GM23338 (cell line): ENCODE data around the gene IGFL4. TPM values are rescaled to one million over a fixed set of nuclear protein-coding genes. Genes with fewer than 3 reads are reported as not detected.

Experiments used
- ATAC-seq: fragments of 200-7000 bp; cut with Tn5 transposase; 3 replicates; pipeline ENCODE4 v1.9.1; 2020
- DNase-seq: peaks from one replicate; pipeline ENCODE4 v3.0.0-alpha.2; 2015; ENCODE audit warnings: low spot score
- H2AFZ ChIP-seq: fragments of 200-600 bp; sonication (generic); 2 replicates; pipeline ENCODE4 v1.8.0; 2016; ENCODE audit warnings: antibody characterized with exemption, mild to moderate bottlenecking, moderate library complexity
- H3F3A ChIP-seq: fragments of 200-600 bp; sonication (generic); replicated peaks from 2 replicates; pipeline ENCODE4 v1.8.0; 2017; ENCODE audit warnings: antibody characterized with exemption, mixed run types, low read depth
- H3K27ac ChIP-seq: fragments of 200-600 bp; sonication (generic); 2 replicates; pipeline ENCODE4 v1.6.1; 2016; ENCODE audit warnings: low read depth
- H3K27me3 ChIP-seq: fragments of 200-600 bp; sonication (generic); 2 replicates; pipeline ENCODE4 v1.8.0; 2016; ENCODE audit warnings: mild to moderate bottlenecking, mixed run types, moderate library complexity; ENCODE audit not compliant: insufficient read depth
- H3K36me3 ChIP-seq: fragments of 200-600 bp; sonication (generic); 2 replicates; pipeline ENCODE4 v1.8.0; 2016; ENCODE audit warnings: mild to moderate bottlenecking; ENCODE audit not compliant: insufficient read depth
- H3K4me1 ChIP-seq: fragments of 200-600 bp; sonication (generic); 2 replicates; pipeline ENCODE4 v1.8.0; 2016; ENCODE audit warnings: mild to moderate bottlenecking, moderate library complexity; ENCODE audit not compliant: insufficient read depth
- H3K4me2 ChIP-seq: fragments of 200-600 bp; sonication (generic); 2 replicates; pipeline ENCODE4 v1.7.1; 2017; ENCODE audit warnings: mixed run types
- H3K4me3 ChIP-seq: fragments of 200-600 bp; sonication (generic); 2 replicates; pipeline ENCODE4 v1.6.1; 2016; ENCODE audit warnings: mixed run types
- H3K79me2 ChIP-seq: fragments of 200-600 bp; sonication (generic); replicated peaks from 2 replicates; pipeline ENCODE4 v1.8.0; 2017; ENCODE audit warnings: mild to moderate bottlenecking; ENCODE audit not compliant: insufficient read depth
- H3K9me2 ChIP-seq: fragments of 200-600 bp; sonication (generic); 2 replicates; pipeline ENCODE4 v1.8.0; 2017; ENCODE audit not compliant: insufficient read depth
- H4K20me1 ChIP-seq: fragments of 200-600 bp; sonication (generic); replicated peaks from 2 replicates; pipeline ENCODE4 v1.8.0; 2017; ENCODE audit warnings: mild to moderate bottlenecking; ENCODE audit not compliant: insufficient read depth
- H3K27ac Mint-ChIP-seq: 2 replicates; pipeline ENCODE4 v1.8.0; 2020; ENCODE audit warnings: inconsistent platforms, mild to moderate bottlenecking, moderate library complexity, mixed read lengths
- H3K27me3 Mint-ChIP-seq: 3 replicates; pipeline ENCODE4 v1.8.0; 2022; ENCODE audit warnings: low read depth, mild to moderate bottlenecking, moderate library complexity, mixed read lengths, inconsistent platforms; ENCODE audit not compliant: insufficient read depth, poor library complexity
- H3K36me3 Mint-ChIP-seq: 3 replicates; pipeline ENCODE4 v1.8.0; 2021; ENCODE audit warnings: low read depth, mild to moderate bottlenecking, inconsistent platforms, moderate library complexity, mixed read lengths
- H3K4me1 Mint-ChIP-seq: 3 replicates; pipeline ENCODE4 v1.8.0; 2020; ENCODE audit warnings: mild to moderate bottlenecking, inconsistent platforms, mixed read lengths
- H3K4me3 Mint-ChIP-seq: 3 replicates; pipeline ENCODE4 v1.8.0; 2021; ENCODE audit warnings: moderate library complexity, mild to moderate bottlenecking, inconsistent platforms, mixed read lengths
- H3K9me3 Mint-ChIP-seq: 3 replicates; pipeline ENCODE4 v1.8.0; 2020; ENCODE audit warnings: moderate library complexity, mild to moderate bottlenecking, inconsistent platforms, mixed read lengths
- CREB1 ChIP-seq: fragments of 250-450 bp; sonication (Bioruptor Pico); IDR thresholded peaks from 2 replicates; pipeline ENCODE4 v1.5.0; 2020; ENCODE audit warnings: low read depth, mild to moderate bottlenecking, moderate library complexity
- ETS1 ChIP-seq: IDR thresholded peaks from 2 replicates; pipeline ENCODE4 v1.6.1; 2016; ENCODE audit warnings: antibody characterized with exemption
- EZH2 ChIP-seq: fragments of 200-600 bp; sonication (generic); IDR thresholded peaks from one replicate; pipeline ENCODE4 v1.8.0; 2017; ENCODE audit warnings: antibody characterized with exemption, mild to moderate bottlenecking, low read depth; ENCODE audit not compliant: unreplicated experiment
- EZH2phosphoT487 ChIP-seq: fragments of 200-600 bp; sonication (generic); IDR thresholded peaks from one replicate; pipeline ENCODE4 v1.8.1; 2018; ENCODE audit warnings: antibody characterized with exemption; ENCODE audit not compliant: unreplicated experiment
- JUNB ChIP-seq: IDR thresholded peaks from one replicate; pipeline ENCODE4 v1.6.1; 2016; ENCODE audit warnings: antibody characterized with exemption; ENCODE audit not compliant: unreplicated experiment
- NANOG ChIP-seq: IDR thresholded peaks from 2 replicates; pipeline ENCODE4 v1.6.1; 2016; ENCODE audit warnings: antibody characterized with exemption, borderline replicate concordance
- ZNF331 ChIP-seq: fragments of 250-450 bp; sonication (Bioruptor Pico); IDR thresholded peaks from 2 replicates; pipeline ENCODE4 v1.5.0; 2020; ENCODE audit warnings: low read depth, mild to moderate bottlenecking, moderate library complexity
- polyA plus RNA-seq: library from polyadenylated mRNA; unstranded; fragments of >200 nt; fragmentation: Nextera tagmentation; extraction: Ambion mirVana; gene quantifications from 2 replicates; pipeline ENCODE4 v1.2.1, GENCODE V29; 2016
- total RNA-seq: library from RNA; depleted of rRNA; stranded (reverse); fragments of >200 nt; shearing (Covaris generic); gene quantifications from 2 replicates; pipeline ENCODE4 v1.2.3, GENCODE V29; 2014

Gene IGFL4
- total and polyA plus RNA-seq, 2 experiments from 2014 or later = 0.06 to 0.87 TPM

DNA sequence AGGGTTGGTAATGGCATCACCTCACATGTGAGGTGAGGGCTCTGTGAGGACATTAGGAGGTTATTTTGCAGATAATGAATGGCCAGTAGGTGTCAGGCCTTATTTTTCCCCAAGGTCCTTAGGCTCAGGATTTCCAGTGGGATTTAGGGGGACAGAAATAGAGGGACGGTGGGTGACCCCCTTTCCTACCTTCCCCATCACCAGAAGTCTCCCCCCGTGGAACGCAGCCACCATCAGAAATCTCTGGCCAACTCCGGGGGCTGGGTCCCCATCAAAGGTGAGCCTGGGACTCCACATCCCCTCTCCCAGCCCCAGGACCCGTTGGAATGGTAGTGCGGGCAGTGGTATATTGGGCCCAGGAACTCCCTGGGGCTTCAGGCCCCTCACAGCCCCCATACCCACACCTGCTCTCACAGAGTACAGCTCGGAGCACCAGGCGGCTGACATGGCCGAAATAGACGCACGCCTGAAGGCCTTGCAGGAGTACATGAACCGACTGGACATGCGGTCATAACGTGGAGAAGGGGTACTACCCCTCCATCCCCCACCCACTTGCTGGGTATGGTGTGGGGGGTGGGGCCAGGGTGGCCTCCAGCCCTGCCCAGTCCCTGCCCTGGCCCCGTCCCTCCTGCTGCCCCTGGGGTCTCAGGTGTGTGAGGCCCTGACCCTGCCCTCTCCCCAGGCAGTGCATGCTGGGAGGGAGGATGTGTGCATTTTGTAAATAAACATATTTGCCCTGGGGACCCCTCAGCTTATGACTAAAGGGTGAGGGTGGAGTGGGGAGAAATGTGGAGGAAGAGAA, 22.7 kb downstream of the IGFL4 start:
- DNase-seq (no peak), ATAC-seq (no peak)
- TF ChIP-seq ETS1 = no peak
- TF ChIP-seq EZH2phosphoT487 = no peak
- no peak for TF ChIP-seq EZH2
- TF ChIP-seq ZNF331 = no peak
- no peak for TF ChIP-seq NANOG
- H3K27me3 Mint-ChIP-seq = peaks cover 29% of the 10 kb centered on the region
- Histone ChIP-seq H3K4me1 (peaks cover 19% of the 10 kb centered on the region), H3K4me3 (no peak overlapping the region), H3F3A (no peaks in the 10 kb centered on the region), H3K27ac (no peak overlapping the region), H4K20me1 (peaks cover 7% of the 10 kb centered on the region), H3K4me2 (no peak overlapping the region), H3K36me3 (no peaks in the 10 kb centered on the region), H3K27me3 (peaks cover 30% of the 10 kb centered on the region), H3K79me2 (no peaks in the 10 kb centered on the region), H3K9me2 (no peaks in the 10 kb centered on the region), H2AFZ (no peak overlapping the region)
- peaks cover 6% of the 10 kb centered on the region; the same call in 2 of the 3 replicates for H3K36me3 Mint-ChIP-seq
- no peak overlapping the region for H3K27ac Mint-ChIP-seq
- peaks cover 32% of the 10 kb centered on the region for H3K4me1 Mint-ChIP-seq
- H3K4me3 Mint-ChIP-seq = no peak overlapping the region
- no peaks in the 10 kb centered on the region for H3K9me3 Mint-ChIP-seq

DNA sequence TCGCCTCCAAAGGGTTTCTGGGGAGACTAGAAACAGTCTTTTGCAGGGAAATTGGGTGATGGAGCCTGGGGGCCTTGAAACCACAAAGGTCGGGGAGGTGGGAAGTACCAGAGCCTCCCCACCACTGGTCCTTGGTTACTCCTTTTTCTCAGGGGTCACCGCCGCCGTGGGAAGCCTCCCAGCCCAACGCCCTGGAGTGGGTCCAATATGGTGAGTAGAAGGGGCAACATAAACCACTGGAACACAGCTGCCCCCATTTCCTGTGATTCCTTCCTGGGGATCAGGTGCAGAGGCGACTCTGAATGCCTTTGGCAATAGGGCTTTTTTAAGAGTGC, 23.7 kb downstream of the IGFL4 start:
- peaks cover 29% of the 10 kb centered on the region for H3K27me3 Mint-ChIP-seq
- Histone ChIP-seq H3K36me3 (no peaks in the 10 kb centered on the region), H3K4me1 (peaks cover 13% of the 10 kb centered on the region), H4K20me1 (peaks cover 11% of the 10 kb centered on the region), H3K27ac (no peak overlapping the region), H3K4me2 (no peak overlapping the region), H3K4me3 (no peak overlapping the region), H3K79me2 (no peaks in the 10 kb centered on the region), H3K27me3 (peaks cover 35% of the 10 kb centered on the region), H3K9me2 (no peaks in the 10 kb centered on the region), H2AFZ (no peak overlapping the region), H3F3A (no peaks in the 10 kb centered on the region)
- DNase-seq (no peak), ATAC-seq (no peak)
- H3K9me3 Mint-ChIP-seq = no peaks in the 10 kb centered on the region
- TF ChIP-seq CREB1 (CRISPR knock-in tag) (no peak), JUNB (no peak), NANOG (no peak), ETS1 (no peak)
- peaks cover 6% of the 10 kb centered on the region; the same call in 2 of the 3 replicates for H3K36me3 Mint-ChIP-seq
- H3K27ac Mint-ChIP-seq = no peak overlapping the region
- peak overlapping the region; percentile 82; the same call in 2 of the 3 replicates for H3K4me3 Mint-ChIP-seq
- H3K4me1 Mint-ChIP-seq = peaks cover 25% of the 10 kb centered on the region
